ENCODE measurements around the gene CEMIP.

DNA sequence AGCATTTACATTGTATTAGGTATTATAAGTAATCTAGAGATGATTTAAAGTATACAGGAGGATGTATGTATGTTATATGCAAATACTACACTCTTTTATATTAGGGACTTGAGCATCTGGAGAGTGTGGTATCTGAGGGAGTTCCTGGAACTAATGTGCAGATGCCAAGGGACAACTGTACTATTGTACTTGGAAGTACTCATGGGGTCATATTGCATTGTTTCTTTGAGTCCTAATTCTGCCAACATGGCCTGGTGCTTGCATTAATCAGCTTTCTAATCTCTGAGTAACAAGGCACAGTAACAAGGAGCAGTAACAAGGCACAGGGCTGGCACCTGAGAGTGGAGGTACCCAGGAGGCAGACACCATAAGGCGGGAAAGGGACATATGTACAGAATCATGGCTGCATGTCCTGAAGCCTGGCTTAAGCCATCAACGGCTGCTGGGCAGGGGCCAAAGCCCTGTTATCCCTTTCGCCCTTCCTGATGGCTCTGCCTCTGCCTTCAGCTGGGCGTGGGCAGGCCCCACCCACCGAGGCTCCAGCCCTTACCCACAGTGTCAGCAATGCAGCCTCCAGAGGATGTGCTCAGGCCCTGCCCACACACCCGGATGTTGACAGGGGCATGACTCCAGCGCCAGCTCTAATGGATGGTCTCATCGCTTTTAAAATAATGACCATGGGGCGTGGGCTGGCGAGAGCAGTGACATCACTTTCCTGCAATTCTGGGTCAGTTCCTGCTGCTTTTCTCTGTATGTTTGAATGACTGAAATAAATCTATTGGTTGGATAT, 22.9 kb downstream of the CEMIP start:
- TF ChIP-seq, protein P1, sequence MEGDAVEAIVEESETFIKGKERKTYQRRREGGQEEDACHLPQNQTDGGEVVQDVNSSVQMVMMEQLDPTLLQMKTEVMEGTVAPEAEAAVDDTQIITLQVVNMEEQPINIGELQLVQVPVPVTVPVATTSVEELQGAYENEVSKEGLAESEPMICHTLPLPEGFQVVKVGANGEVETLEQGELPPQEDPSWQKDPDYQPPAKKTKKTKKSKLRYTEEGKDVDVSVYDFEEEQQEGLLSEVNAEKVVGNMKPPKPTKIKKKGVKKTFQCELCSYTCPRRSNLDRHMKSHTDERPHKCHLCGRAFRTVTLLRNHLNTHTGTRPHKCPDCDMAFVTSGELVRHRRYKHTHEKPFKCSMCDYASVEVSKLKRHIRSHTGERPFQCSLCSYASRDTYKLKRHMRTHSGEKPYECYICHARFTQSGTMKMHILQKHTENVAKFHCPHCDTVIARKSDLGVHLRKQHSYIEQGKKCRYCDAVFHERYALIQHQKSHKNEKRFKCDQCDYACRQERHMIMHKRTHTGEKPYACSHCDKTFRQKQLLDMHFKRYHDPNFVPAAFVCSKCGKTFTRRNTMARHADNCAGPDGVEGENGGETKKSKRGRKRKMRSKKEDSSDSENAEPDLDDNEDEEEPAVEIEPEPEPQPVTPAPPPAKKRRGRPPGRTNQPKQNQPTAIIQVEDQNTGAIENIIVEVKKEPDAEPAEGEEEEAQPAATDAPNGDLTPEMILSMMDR (optimal IDR thresholded peaks at IDR 0.05 in 1 of 3, IDR thresholded peaks at IDR 0.05 in 1 of 3, conservative IDR thresholded peaks at IDR 0.05 in 1 of 3; ENCODE audit: extremely low read depth in 1 of 3, insufficient read depth in 2 of 3, low read length in 3 of 3): no peak
- TF ChIP-seq EZH2 (IDR thresholded peaks at IDR 0.05; ENCODE audit: low read length): no peak

Measured in keratinocyte (primary cell).